ENCODE data around the gene ABCA9. TPM values are rescaled to one million over a fixed set of nuclear protein-coding genes. Genes with fewer than 3 reads are reported as not detected.

The ABCA9 gene
- total and polyA plus RNA-seq, 2 of the 13 experiments (the other 11 are each of a cell fraction or from before 2014, with no cell fraction given) = 0.04 TPM; not detected in 1

DNA sequence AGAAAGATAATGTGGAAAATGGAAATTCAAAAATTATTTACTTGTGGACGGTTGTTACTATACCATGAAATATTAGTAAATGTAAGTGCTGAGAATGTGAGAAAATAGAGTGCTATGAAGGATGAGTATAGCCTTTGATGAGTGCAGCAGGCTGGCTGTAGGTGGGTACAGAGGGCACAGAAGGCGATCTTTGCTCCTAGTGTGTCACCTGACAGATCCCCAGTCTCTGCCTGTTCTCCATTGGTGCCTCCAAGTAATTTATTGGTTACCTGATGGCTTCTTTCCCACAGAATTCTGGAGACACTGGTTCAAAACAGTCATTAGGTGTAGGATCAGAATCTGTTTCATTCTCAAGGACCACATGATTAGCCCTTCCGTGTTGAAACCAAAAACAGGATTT lies 28.9 kb downstream of the ABCA9 start (continued):
- no peak for TF ChIP-seq HNRNPK (IDR thresholded peaks at IDR 0.05; ENCODE audit: low read depth, low read length, poor library complexity, severe bottlenecking)
- no peak for TF ChIP-seq FOXK1 (CRISPR knock-in tag; IDR thresholded peaks at IDR 0.05; ENCODE audit: borderline replicate concordance, low read depth)
- no peak for TF ChIP-seq NCOA5 (CRISPR knock-in tag; IDR thresholded peaks at IDR 0.05)
- TF ChIP-seq ZMYM4 (CRISPR knock-in tag; IDR thresholded peaks at IDR 0.05) = peak; percentile 95
- TF ChIP-seq RAD51 (IDR thresholded peaks at IDR 0.05; ENCODE audit: borderline replicate concordance) = no peak
- TF ChIP-seq NFE2L2 (IDR thresholded peaks at IDR 0.05; ENCODE audit: low read length) = no peak
- TF ChIP-seq JUN (CRISPR knock-in tag; IDR thresholded peaks at IDR 0.05) = no peak
- TF ChIP-seq ZNF451 (CRISPR knock-in tag; IDR thresholded peaks at IDR 0.05) = no peak
- TF ChIP-seq ZIK1 (CRISPR knock-in tag; IDR thresholded peaks at IDR 0.05; ENCODE audit: borderline replicate concordance, low read depth) = no peak
- TF ChIP-seq, protein P1, sequence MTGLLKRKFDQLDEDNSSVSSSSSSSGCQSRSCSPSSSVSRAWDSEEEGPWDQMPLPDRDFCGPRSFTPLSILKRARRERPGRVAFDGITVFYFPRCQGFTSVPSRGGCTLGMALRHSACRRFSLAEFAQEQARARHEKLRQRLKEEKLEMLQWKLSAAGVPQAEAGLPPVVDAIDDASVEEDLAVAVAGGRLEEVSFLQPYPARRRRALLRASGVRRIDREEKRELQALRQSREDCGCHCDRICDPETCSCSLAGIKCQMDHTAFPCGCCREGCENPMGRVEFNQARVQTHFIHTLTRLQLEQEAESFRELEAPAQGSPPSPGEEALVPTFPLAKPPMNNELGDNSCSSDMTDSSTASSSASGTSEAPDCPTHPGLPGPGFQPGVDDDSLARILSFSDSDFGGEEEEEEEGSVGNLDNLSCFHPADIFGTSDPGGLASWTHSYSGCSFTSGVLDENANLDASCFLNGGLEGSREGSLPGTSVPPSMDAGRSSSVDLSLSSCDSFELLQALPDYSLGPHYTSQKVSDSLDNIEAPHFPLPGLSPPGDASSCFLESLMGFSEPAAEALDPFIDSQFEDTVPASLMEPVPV (CRISPR knock-in tag; IDR thresholded peaks at IDR 0.05) = no peak
- TF ChIP-seq EP300 (IDR thresholded peaks at IDR 0.05; ENCODE audit: low read depth in 2 of 2, low read length in 2 of 2) = no peak
- no peak for TF ChIP-seq EP300 (CRISPR knock-in tag; IDR thresholded peaks at IDR 0.05; ENCODE audit: borderline replicate concordance)
- no peak for TF ChIP-seq KDM4B (CRISPR knock-in tag; IDR thresholded peaks at IDR 0.05)
- TF ChIP-seq ZHX2 (IDR thresholded peaks at IDR 0.05; ENCODE audit: low read depth) = no peak
- TF ChIP-seq ZHX2 (CRISPR knock-in tag; IDR thresholded peaks at IDR 0.05; ENCODE audit: borderline replicate concordance) = no peak
- peak; percentile 89 for TF ChIP-seq POGZ (CRISPR knock-in tag; IDR thresholded peaks at IDR 0.05)
- TF ChIP-seq ZNF646 (CRISPR knock-in tag; IDR thresholded peaks at IDR 0.05) = no peak
- TF ChIP-seq ZKSCAN1 (IDR thresholded peaks at IDR 0.05; ENCODE audit: low read length) = no peak
